ENCODE measurements around the gene ITGA11.

- TF ChIP-seq POLR2A (IDR thresholded peaks at IDR 0.05; ENCODE audit: low read depth, low read length) (no peak), POLR2AphosphoS5 (IDR thresholded peaks at IDR 0.05; ENCODE audit: low read depth, low read length) (no peak)
These were observed 175.1 kb downstream of the ITGA11 start for GRCh38 chr15:68256675-68257450.

Measured in GM12892 (cell line).